ENCODE results near the gene CHRNB4. TPM values are rescaled to one million over a fixed set of nuclear protein-coding genes. Genes with fewer than 3 reads are reported as not detected.
"Not testable (repeated sequence)": the region's sequence is repeated elsewhere in the genome, so short reads cannot be mapped to it uniquely, and the experiment has no call there.

The CHRNB4 gene
- total RNA-seq, 1 donor from 2014 or later, result not detected

GRCh38 chr15:78617076-78617475 is 23.9 kb downstream of the CHRNB4 start:
- intact Hi-C loops (cut with micrococcal nuclease), result loop anchor here (5.0 kb wide), 1 partner anchor 90 kb away; no protein-coding TSS in a partner anchor
- no peak overlapping the region for H3K4me3 ChIP-seq
- peaks cover 24% of the 10 kb centered on the region for H3K4me1 ChIP-seq
- no peak overlapping the region for H3K27ac ChIP-seq (replicated peaks)
- peaks cover 36% of the 10 kb centered on the region for H3K27me3 ChIP-seq (ENCODE audit: low read depth)
- H3K36me3 ChIP-seq, result no peaks in the 10 kb centered on the region
- DNase-seq, result no peak
- no peak for TF ChIP-seq CTCF (IDR thresholded peaks at IDR 0.05; ENCODE audit: borderline replicate concordance)
- no peaks in the 10 kb centered on the region for H3K9me3 ChIP-seq (replicated peaks)

- no peak for TF ChIP-seq CTCF (IDR thresholded peaks at IDR 0.05; ENCODE audit: borderline replicate concordance)
- Histone ChIP-seq H3K27me3 (ENCODE audit: low read depth) (peaks cover 31% of the 10 kb centered on the region), H3K4me1 (peaks cover 24% of the 10 kb centered on the region), H3K27ac (replicated peaks) (no peak overlapping the region), H3K4me3 (no peak overlapping the region), H3K36me3 (no peaks in the 10 kb centered on the region), H3K9me3 (replicated peaks) (no peaks in the 10 kb centered on the region)
- intact Hi-C loops (cut with micrococcal nuclease), result loop anchor here (5.0 kb wide), 1 partner anchor 91 kb away; no protein-coding TSS in a partner anchor
- no peak for DNase-seq
These were observed 24.5 kb downstream of the CHRNB4 start for GRCh38 chr15:78616506-78616905.

- TF ChIP-seq CTCF (IDR thresholded peaks at IDR 0.05; ENCODE audit: borderline replicate concordance), result no peak
- Histone ChIP-seq H3K9me3 (replicated peaks) (no peaks in the 10 kb centered on the region), H3K4me1 (peaks cover 14% of the 10 kb centered on the region), H3K27ac (replicated peaks) (no peak overlapping the region), H3K27me3 (ENCODE audit: low read depth) (peaks cover 17% of the 10 kb centered on the region), H3K4me3 (no peak overlapping the region), H3K36me3 (no peaks in the 10 kb centered on the region)
- intact Hi-C loops (cut with micrococcal nuclease), result loop anchor here (5.0 kb wide), 1 partner anchor 92 kb away; no protein-coding TSS in a partner anchor
- no peak for DNase-seq
These were observed 25.8 kb downstream of the CHRNB4 start for GRCh38 chr15:78615151-78615589.

GRCh38 chr15:78614021-78614420 is 27.0 kb downstream of the CHRNB4 start:
- Histone ChIP-seq H3K27me3 (ENCODE audit: low read depth) (peaks cover 6% of the 10 kb centered on the region), H3K27ac (replicated peaks) (no peak overlapping the region), H3K9me3 (replicated peaks) (no peaks in the 10 kb centered on the region), H3K4me3 (no peak overlapping the region), H3K36me3 (no peaks in the 10 kb centered on the region), H3K4me1 (peaks cover 6% of the 10 kb centered on the region)
- TF ChIP-seq CTCF (IDR thresholded peaks at IDR 0.05; ENCODE audit: borderline replicate concordance), result no peak
- intact Hi-C loops (cut with micrococcal nuclease), result no loop called here
- DNase-seq, result no peak

- H3K36me3 ChIP-seq; H3K27ac ChIP-seq (replicated peaks); DNase-seq; intact Hi-C loops (cut with micrococcal nuclease); H3K27me3 ChIP-seq (ENCODE audit: low read depth); H3K9me3 ChIP-seq (replicated peaks); H3K4me1 ChIP-seq; H3K4me3 ChIP-seq: not testable (repeated sequence)
These were observed 31.5 kb downstream of the CHRNB4 start for GRCh38 chr15:78609551-78609950.

GRCh38 chr15:78605680-78606079 is 35.3 kb downstream of the CHRNB4 start:
- Histone ChIP-seq H3K27me3 (ENCODE audit: low read depth) (peaks cover 12% of the 10 kb centered on the region), H3K4me3 (no peak overlapping the region), H3K36me3 (no peaks in the 10 kb centered on the region), H3K4me1 (no peaks in the 10 kb centered on the region), H3K9me3 (replicated peaks) (no peaks in the 10 kb centered on the region), H3K27ac (replicated peaks) (no peak overlapping the region)
- TF ChIP-seq CTCF (IDR thresholded peaks at IDR 0.05; ENCODE audit: borderline replicate concordance), result no peak
- intact Hi-C loops (cut with micrococcal nuclease), result no loop called here
- DNase-seq, result no peak
